ENCODE data around the gene PNMT.
A peak's percentile ranks its signal among the peaks of the same experiment; 100 is the strongest.

PNMT gene

GRCh38 chr17:39653316-39653661, 15.0 kb upstream of the PNMT start:
- TF ChIP-seq, protein P1, sequence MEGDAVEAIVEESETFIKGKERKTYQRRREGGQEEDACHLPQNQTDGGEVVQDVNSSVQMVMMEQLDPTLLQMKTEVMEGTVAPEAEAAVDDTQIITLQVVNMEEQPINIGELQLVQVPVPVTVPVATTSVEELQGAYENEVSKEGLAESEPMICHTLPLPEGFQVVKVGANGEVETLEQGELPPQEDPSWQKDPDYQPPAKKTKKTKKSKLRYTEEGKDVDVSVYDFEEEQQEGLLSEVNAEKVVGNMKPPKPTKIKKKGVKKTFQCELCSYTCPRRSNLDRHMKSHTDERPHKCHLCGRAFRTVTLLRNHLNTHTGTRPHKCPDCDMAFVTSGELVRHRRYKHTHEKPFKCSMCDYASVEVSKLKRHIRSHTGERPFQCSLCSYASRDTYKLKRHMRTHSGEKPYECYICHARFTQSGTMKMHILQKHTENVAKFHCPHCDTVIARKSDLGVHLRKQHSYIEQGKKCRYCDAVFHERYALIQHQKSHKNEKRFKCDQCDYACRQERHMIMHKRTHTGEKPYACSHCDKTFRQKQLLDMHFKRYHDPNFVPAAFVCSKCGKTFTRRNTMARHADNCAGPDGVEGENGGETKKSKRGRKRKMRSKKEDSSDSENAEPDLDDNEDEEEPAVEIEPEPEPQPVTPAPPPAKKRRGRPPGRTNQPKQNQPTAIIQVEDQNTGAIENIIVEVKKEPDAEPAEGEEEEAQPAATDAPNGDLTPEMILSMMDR (IDR thresholded peaks at IDR 0.05; ENCODE audit: low read depth, low read length, missing control alignments): no peak
- DNase-seq (ENCODE audit: low read depth): no peak
- no peak overlapping the region for H3K4me3 ChIP-seq (ENCODE audit: low read depth, low read length)
- in situ Hi-C loops (cut with HindIII; ENCODE audit: low sequenced_read_pairs): no loop called here

GRCh38 chr17:39653662-39654331, 14.5 kb upstream of the PNMT start:
- DNase-seq (ENCODE audit: low read depth): no peak
- TF ChIP-seq, protein P1 (IDR thresholded peaks at IDR 0.05; ENCODE audit: low read depth, low read length, missing control alignments): peak; percentile 90
- in situ Hi-C loops (cut with HindIII; ENCODE audit: low sequenced_read_pairs): no loop called here
- H3K4me3 ChIP-seq (ENCODE audit: low read depth, low read length): no peak overlapping the region

DNA sequence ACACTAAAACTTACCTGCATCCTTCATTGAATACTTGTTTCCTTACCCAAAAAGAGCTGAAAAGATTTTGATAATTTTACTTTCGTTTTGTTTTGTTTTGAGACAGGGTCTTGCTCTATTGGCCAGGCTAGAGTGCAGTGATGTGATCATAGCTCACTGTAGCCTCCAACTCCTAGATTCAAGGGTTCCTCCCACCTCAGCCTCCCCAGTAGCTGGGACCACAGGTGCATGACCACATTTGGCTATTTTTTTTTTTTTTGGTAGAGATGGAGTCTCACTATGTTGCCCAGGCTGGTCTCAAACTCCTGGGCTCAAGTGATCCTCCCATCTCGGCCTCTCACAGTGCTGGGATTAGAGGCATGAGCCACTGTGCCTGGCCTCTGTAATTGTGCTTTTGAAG, 13.1 kb upstream of the PNMT start:
- TF ChIP-seq, protein P1 (IDR thresholded peaks at IDR 0.05; ENCODE audit: low read depth, low read length, missing control alignments): no peak
- in situ Hi-C loops (cut with HindIII; ENCODE audit: low sequenced_read_pairs): no loop called here
- no peak for DNase-seq (ENCODE audit: low read depth)
- H3K4me3 ChIP-seq (ENCODE audit: low read depth, low read length): no peak overlapping the region

DNA sequence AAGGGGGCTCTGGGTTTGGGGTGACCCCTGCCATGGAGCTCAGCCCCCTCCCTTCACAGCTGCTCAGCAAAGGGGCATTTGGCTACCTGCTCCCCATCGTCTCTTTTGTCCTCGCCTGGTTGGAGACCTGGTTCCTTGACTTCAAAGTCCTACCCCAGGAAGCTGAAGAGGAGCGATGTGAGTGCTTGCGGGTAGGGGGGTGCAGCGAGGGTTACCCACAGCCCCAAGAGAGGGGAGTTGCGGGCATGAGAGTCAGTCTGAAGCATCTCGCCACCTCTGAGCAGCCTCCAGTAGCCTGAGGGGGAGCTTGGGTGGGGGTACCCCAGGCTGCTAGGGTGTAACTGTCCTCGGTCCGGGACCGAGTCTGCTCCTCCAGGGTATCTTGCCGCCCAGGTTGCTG, 9.9 kb upstream of the PNMT start:
- H3K4me3 ChIP-seq (ENCODE audit: low read depth, low read length): no peak overlapping the region
- in situ Hi-C loops (cut with HindIII; ENCODE audit: low sequenced_read_pairs): no loop called here
- TF ChIP-seq, protein P1 (IDR thresholded peaks at IDR 0.05; ENCODE audit: low read depth, low read length, missing control alignments): no peak
- DNase-seq (ENCODE audit: low read depth): no peak

- in situ Hi-C loops (cut with HindIII; ENCODE audit: low sequenced_read_pairs): no loop called here
- TF ChIP-seq, protein P1 (IDR thresholded peaks at IDR 0.05; ENCODE audit: low read depth, low read length, missing control alignments): no peak
- DNase-seq (ENCODE audit: low read depth): no peak
- no peak overlapping the region for H3K4me3 ChIP-seq (ENCODE audit: low read depth, low read length)
These were observed 9.5 kb upstream of the PNMT start for GRCh38 chr17:39658760-39659159.

DNA sequence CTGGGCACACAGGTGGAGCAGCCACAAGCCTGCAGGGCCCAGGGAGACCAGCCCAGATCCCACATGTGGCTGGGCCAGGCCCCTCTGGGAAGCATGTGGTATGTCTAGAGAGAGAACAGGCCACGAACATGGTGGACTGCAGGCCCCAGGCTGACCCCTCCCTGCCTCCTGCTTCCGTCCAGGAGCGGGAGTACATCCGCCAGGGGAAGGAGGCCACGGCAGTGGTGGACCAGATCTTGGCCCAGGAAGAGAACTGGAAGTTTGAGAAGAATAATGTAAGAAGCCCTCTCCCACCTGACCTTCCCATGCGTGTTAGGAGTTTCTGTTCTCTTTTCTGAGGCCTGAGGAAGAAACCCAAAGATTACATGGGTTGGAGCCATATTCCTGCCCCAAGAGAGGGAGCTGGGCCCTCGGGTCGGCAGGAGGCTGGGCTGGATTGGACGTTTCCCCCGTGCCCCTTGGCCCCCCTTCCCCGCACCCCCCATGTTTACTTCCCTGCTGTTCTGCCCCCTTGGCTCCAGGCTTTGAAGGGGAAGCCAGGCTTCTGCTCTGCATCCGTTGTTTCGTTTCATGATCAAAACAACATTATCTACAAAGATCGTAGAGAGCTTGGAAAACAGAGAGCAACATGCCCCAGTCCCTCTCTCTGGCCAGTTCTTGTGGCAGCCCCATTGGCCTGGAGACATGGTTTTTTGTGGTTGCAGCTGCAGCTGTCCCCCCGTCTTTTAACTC, 8.8 kb upstream of the PNMT start:
- TF ChIP-seq, protein P1 (IDR thresholded peaks at IDR 0.05; ENCODE audit: low read depth, low read length, missing control alignments): no peak
- DNase-seq (ENCODE audit: low read depth): no peak
- H3K4me3 ChIP-seq (ENCODE audit: low read depth, low read length): no peak overlapping the region
- in situ Hi-C loops (cut with HindIII; ENCODE audit: low sequenced_read_pairs): no loop called here

All from astrocyte of the cerebellum (primary cell).